Mesendoderm (in vitro differentiated cells): ENCODE data around the gene CLSTN2.

Source experiments
- DNase-seq: peaks from one replicate; pipeline ENCODE4 v3.0.0; 2013
- H2AK5ac ChIP-seq: 2 replicates; pipeline ENCODE4 v1.6.1; 2013; ENCODE audit warnings: low read length, inconsistent platforms
- H2BK120ac ChIP-seq: 2 replicates; pipeline ENCODE4 v1.6.1; 2013; ENCODE audit warnings: low read depth, mild to moderate bottlenecking, low read length, moderate library complexity, mixed read lengths
- H2BK15ac ChIP-seq: replicated peaks from 2 replicates; pipeline ENCODE4 v1.6.1; 2013; ENCODE audit warnings: low read depth, mild to moderate bottlenecking, moderate library complexity
- H2BK5ac ChIP-seq: 2 replicates; pipeline ENCODE4 v1.6.1; 2013; ENCODE audit warnings: low read length, inconsistent platforms
- H3K18ac ChIP-seq: 2 replicates; pipeline ENCODE4 v1.6.1; 2013; ENCODE audit warnings: mild to moderate bottlenecking, low read length, mixed read lengths
- H3K23ac ChIP-seq: one replicate; pipeline ENCODE4 v1.6.1; 2013; ENCODE audit warnings: low read length
- H3K27ac ChIP-seq: 2 replicates; pipeline ENCODE4 v1.5.1; 2013; ENCODE audit warnings: low read depth, mild to moderate bottlenecking, inconsistent platforms, low read length, moderate library complexity
- H3K27me3 ChIP-seq: 2 replicates; pipeline ENCODE4 v1.6.1; 2013; ENCODE audit warnings: low read length, control low read depth, mild to moderate bottlenecking, inconsistent platforms; ENCODE audit not compliant: insufficient read depth, poor library complexity
- H3K36me3 ChIP-seq: 2 replicates; pipeline ENCODE4 v1.6.1; 2013; ENCODE audit warnings: low read length, inconsistent platforms; ENCODE audit not compliant: control insufficient read depth, insufficient read depth
- H3K4ac ChIP-seq: one replicate; pipeline ENCODE4 v1.6.1; 2013; ENCODE audit warnings: low read depth, mild to moderate bottlenecking, low read length, moderate library complexity
- H3K4me1 ChIP-seq: 2 replicates; pipeline ENCODE4 v1.6.1; 2013; ENCODE audit warnings: low read depth, low read length, inconsistent platforms; ENCODE audit not compliant: control insufficient read depth
- H3K4me2 ChIP-seq: 2 replicates; pipeline ENCODE4 v1.6.1; 2013; ENCODE audit warnings: low read length
- H3K4me3 ChIP-seq: 2 replicates; pipeline ENCODE4 v1.5.1; 2013; ENCODE audit warnings: mild to moderate bottlenecking, low read length
- H3K56ac ChIP-seq: one replicate; pipeline ENCODE4 v1.6.1; 2013; ENCODE audit warnings: low read length
- H3K79me1 ChIP-seq: 2 replicates; pipeline ENCODE4 v1.6.1; 2013; ENCODE audit warnings: low read length, inconsistent platforms
- H3K79me2 ChIP-seq: 2 replicates; pipeline ENCODE4 v1.6.1; 2013; ENCODE audit warnings: mild to moderate bottlenecking, low read length; ENCODE audit not compliant: control insufficient read depth, insufficient read depth
- H3K9ac ChIP-seq: 2 replicates; pipeline ENCODE4 v1.6.1; 2013; ENCODE audit warnings: low read length, inconsistent platforms
- H4K5ac ChIP-seq: one replicate; pipeline ENCODE4 v1.6.1; 2013; ENCODE audit warnings: low read length
- H4K8ac ChIP-seq: one replicate; pipeline ENCODE4 v1.6.1; 2013; ENCODE audit warnings: low read depth, mild to moderate bottlenecking, control low read depth, low read length, moderate library complexity
- WGBS: extraction: QIAGEN DNeasy Blood & Tissue Kit; methylation state at CpG from one replicate; pipeline ENCODE4 v1.1.7; 2013; ENCODE audit warnings: low lambda C conversion rate, missing lambda C conversion rate; ENCODE audit not compliant: insufficient coverage; ENCODE audit errors: extremely low coverage; 5-methylcytosine and 5-hydroxymethylcytosine counted together

Gene CLSTN2

GRCh38 chr3:140157161-140157560 lies 222.2 kb downstream of the CLSTN2 start:
- Histone ChIP-seq H3K27ac (no peak overlapping the region), H3K27me3 (no peaks in the 10 kb centered on the region), H2BK5ac (no peak overlapping the region), H2AK5ac (no peak overlapping the region), H3K56ac (no peak overlapping the region), H3K4me2 (no peak overlapping the region), H4K5ac (no peak overlapping the region), H3K18ac (no peak overlapping the region), H3K9ac (no peak overlapping the region), H3K4me1 (no peaks in the 10 kb centered on the region), H3K23ac (no peak overlapping the region), H3K4me3 (no peak overlapping the region), H4K8ac (no peak overlapping the region), H3K79me2 (no peaks in the 10 kb centered on the region), H3K36me3 (no peaks in the 10 kb centered on the region), H2BK120ac (no peak overlapping the region), H3K4ac (no peak overlapping the region), H2BK15ac (no peak overlapping the region), H3K79me1 (no peaks in the 10 kb centered on the region)
- WGBS = no CpG with 5 or more reads among the region's 2 CpGs
- DNase-seq = no peak

GRCh38 chr3:140159646-140160045 lies 224.7 kb downstream of the CLSTN2 start:
- H2BK15ac ChIP-seq = no peak overlapping the region
- H4K8ac ChIP-seq = no peak overlapping the region

GRCh38 chr3:140160553-140160952 lies 225.6 kb downstream of the CLSTN2 start:
- WGBS = no CpG with 5 or more reads among the region's 2 CpGs
- no peak overlapping the region for H4K5ac ChIP-seq
- no peaks in the 10 kb centered on the region for H3K79me2 ChIP-seq
- no peak overlapping the region for H2AK5ac ChIP-seq
- no peak for DNase-seq
- no peaks in the 10 kb centered on the region for H3K4me1 ChIP-seq
- H2BK5ac ChIP-seq = no peak overlapping the region
- no peak overlapping the region for H3K9ac ChIP-seq
- no peak overlapping the region for H3K56ac ChIP-seq
- no peak overlapping the region for H4K8ac ChIP-seq
- H3K23ac ChIP-seq = no peak overlapping the region
- no peaks in the 10 kb centered on the region for H3K79me1 ChIP-seq
- H3K4ac ChIP-seq = no peak overlapping the region
- H3K27ac ChIP-seq = no peak overlapping the region
- H3K4me3 ChIP-seq = no peak overlapping the region
- H3K27me3 ChIP-seq = no peaks in the 10 kb centered on the region
- no peak overlapping the region for H3K4me2 ChIP-seq
- no peaks in the 10 kb centered on the region for H3K36me3 ChIP-seq
- no peak overlapping the region for H3K18ac ChIP-seq
- no peak overlapping the region for H2BK120ac ChIP-seq
- no peak overlapping the region for H2BK15ac ChIP-seq

More at GRCh38 chr3:140159646-140160045, 224.7 kb downstream of the CLSTN2 start:
- H3K9ac ChIP-seq = no peak overlapping the region
- no peak overlapping the region for H3K27ac ChIP-seq
- H3K23ac ChIP-seq = no peak overlapping the region
- DNase-seq = no peak
- H2AK5ac ChIP-seq = no peak overlapping the region
- H3K4me3 ChIP-seq = no peak overlapping the region
- no peaks in the 10 kb centered on the region for H3K79me2 ChIP-seq
- no peaks in the 10 kb centered on the region for H3K36me3 ChIP-seq
- no peak overlapping the region for H3K18ac ChIP-seq
- no peaks in the 10 kb centered on the region for H3K79me1 ChIP-seq
- no peak overlapping the region for H3K4me2 ChIP-seq
- H3K27me3 ChIP-seq = no peaks in the 10 kb centered on the region
- no peak overlapping the region for H3K4ac ChIP-seq
- H4K5ac ChIP-seq = no peak overlapping the region
- H2BK5ac ChIP-seq = no peak overlapping the region
- H3K4me1 ChIP-seq = no peaks in the 10 kb centered on the region
- H2BK120ac ChIP-seq = no peak overlapping the region
- H3K56ac ChIP-seq = no peak overlapping the region

GRCh38 chr3:140162551-140162950 lies 227.6 kb downstream of the CLSTN2 start:
- DNase-seq = no peak
- Histone ChIP-seq H2BK5ac (no peak overlapping the region), H3K79me1 (no peaks in the 10 kb centered on the region), H3K36me3 (no peaks in the 10 kb centered on the region), H3K4me1 (no peaks in the 10 kb centered on the region), H3K4me3 (no peak overlapping the region), H4K5ac (no peak overlapping the region), H2BK120ac (no peak overlapping the region), H2BK15ac (no peak overlapping the region), H3K56ac (no peak overlapping the region), H3K27me3 (no peaks in the 10 kb centered on the region), H3K27ac (no peak overlapping the region), H3K79me2 (no peaks in the 10 kb centered on the region), H4K8ac (no peak overlapping the region), H3K4me2 (no peak overlapping the region), H3K9ac (no peak overlapping the region), H3K18ac (no peak overlapping the region), H3K23ac (no peak overlapping the region), H3K4ac (no peak overlapping the region), H2AK5ac (no peak overlapping the region)
- no CpG with 5 or more reads among the region's 5 CpGs for WGBS

GRCh38 chr3:140163159-140163763 lies 228.3 kb downstream of the CLSTN2 start:
- no peaks in the 10 kb centered on the region for H3K36me3 ChIP-seq
- no peaks in the 10 kb centered on the region for H3K27me3 ChIP-seq
- no CpG with 5 or more reads among the region's 2 CpGs for WGBS
- no peak overlapping the region for H3K27ac ChIP-seq
- DNase-seq = no peak
- H3K4ac ChIP-seq = no peak overlapping the region
- no peak overlapping the region for H2BK15ac ChIP-seq
- no peak overlapping the region for H3K4me2 ChIP-seq
- H3K4me3 ChIP-seq = no peak overlapping the region
- no peaks in the 10 kb centered on the region for H3K79me2 ChIP-seq
- no peaks in the 10 kb centered on the region for H3K4me1 ChIP-seq
- H3K56ac ChIP-seq = no peak overlapping the region
- H3K18ac ChIP-seq = no peak overlapping the region
- no peak overlapping the region for H2BK120ac ChIP-seq
- no peak overlapping the region for H2BK5ac ChIP-seq
- H3K9ac ChIP-seq = no peak overlapping the region
- H3K79me1 ChIP-seq = no peaks in the 10 kb centered on the region
- H2AK5ac ChIP-seq = no peak overlapping the region
- no peak overlapping the region for H4K5ac ChIP-seq
- no peak overlapping the region for H3K23ac ChIP-seq
- H4K8ac ChIP-seq = no peak overlapping the region

GRCh38 chr3:140164156-140164555 lies 229.2 kb downstream of the CLSTN2 start:
- Histone ChIP-seq H2BK15ac (no peak overlapping the region), H3K56ac (no peak overlapping the region), H3K4me1 (no peaks in the 10 kb centered on the region), H3K4me2 (no peak overlapping the region), H4K5ac (no peak overlapping the region), H3K18ac (no peak overlapping the region), H3K4me3 (no peak overlapping the region), H3K23ac (no peak overlapping the region), H3K4ac (no peak overlapping the region), H3K36me3 (no peaks in the 10 kb centered on the region), H3K27me3 (no peaks in the 10 kb centered on the region), H2BK5ac (no peak overlapping the region), H4K8ac (no peak overlapping the region), H3K79me1 (no peaks in the 10 kb centered on the region), H2BK120ac (no peak overlapping the region), H3K79me2 (no peaks in the 10 kb centered on the region), H3K27ac (no peak overlapping the region), H2AK5ac (no peak overlapping the region), H3K9ac (no peak overlapping the region)
- WGBS = no CpG with 5 or more reads among the region's 2 CpGs
- DNase-seq = no peak
